ENCODE measurements around the gene HSPA1L.

HSPA1L gene

DNA sequence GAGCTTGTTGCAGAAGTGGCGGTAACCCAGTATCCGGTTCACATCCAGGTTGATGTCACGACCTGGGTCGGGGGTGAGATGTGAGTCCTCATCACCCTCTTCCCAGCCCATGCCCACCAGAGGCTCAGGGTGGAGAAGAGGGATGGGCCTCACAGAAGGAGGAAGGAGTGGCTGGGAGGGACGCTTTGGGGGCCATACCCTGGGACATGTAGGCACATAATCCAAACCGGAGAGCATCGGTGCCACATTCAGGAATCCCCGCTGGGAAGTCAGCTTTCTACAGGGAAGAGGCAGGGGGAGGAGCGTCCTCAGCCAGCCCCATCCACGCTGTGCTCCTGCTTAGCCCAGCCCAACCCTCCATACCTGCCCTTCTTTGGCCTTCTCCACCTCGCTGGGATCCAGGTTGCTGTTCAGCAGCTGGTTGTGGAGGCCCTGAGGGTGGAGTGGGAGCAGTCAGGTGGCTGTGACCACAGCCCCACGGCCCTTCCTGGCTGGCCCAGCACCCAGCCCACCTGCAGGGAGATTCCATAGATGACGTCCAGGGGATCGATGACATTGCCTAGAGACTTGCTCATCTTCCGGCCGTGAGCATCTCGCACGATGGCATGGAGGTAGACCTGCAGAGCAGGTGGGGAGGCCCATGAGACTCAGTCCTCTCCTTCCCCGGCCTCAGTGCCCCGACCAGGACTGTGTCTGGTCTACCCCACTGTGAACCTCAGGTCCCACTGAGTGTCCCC lies 34.4 kb downstream of the HSPA1L start:
- DNase-seq: no peak

- DNase-seq: no peak
Observed at GRCh38 chr6:31779908-31780307, 35.2 kb downstream of the HSPA1L start.

- DNase-seq: no peak
Observed at GRCh38 chr6:31778999-31779885, 35.8 kb downstream of the HSPA1L start.

DNA sequence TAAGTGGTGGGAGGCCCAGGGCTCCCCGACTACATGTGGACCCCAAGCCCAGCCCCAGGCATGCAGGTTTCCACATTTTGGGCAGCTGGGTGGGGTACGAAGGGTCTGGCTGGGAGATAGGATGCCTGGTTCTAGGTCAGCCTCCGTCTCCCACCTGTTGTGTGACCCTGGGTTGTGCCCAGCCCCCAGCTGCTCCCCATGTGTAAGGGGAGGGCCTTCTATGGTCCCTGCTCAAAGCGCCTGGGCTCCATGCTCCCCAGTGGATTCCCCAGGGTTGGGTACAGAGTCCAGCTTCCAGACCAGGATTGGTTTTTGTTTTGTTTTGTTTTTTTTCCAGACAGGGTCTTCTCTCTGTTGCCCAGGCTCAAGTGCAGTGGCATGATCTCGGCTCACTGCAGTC lies 36.9 kb downstream of the HSPA1L start:
- no peak for DNase-seq

- DNase-seq: no peak
Observed at GRCh38 chr6:31777667-31778050, 37.4 kb downstream of the HSPA1L start.

- peak; percentile 90 for DNase-seq
Observed at GRCh38 chr6:31776989-31777666, 38.0 kb downstream of the HSPA1L start, which contains the start of gene VWA7. Gene VWA7 (minus strand): TSS chr6:31777328. CDS start chr6:31776779, 549 bp downstream.

- no peak for DNase-seq
Observed at GRCh38 chr6:31776485-31776988, 38.5 kb downstream of the HSPA1L start.

DNA sequence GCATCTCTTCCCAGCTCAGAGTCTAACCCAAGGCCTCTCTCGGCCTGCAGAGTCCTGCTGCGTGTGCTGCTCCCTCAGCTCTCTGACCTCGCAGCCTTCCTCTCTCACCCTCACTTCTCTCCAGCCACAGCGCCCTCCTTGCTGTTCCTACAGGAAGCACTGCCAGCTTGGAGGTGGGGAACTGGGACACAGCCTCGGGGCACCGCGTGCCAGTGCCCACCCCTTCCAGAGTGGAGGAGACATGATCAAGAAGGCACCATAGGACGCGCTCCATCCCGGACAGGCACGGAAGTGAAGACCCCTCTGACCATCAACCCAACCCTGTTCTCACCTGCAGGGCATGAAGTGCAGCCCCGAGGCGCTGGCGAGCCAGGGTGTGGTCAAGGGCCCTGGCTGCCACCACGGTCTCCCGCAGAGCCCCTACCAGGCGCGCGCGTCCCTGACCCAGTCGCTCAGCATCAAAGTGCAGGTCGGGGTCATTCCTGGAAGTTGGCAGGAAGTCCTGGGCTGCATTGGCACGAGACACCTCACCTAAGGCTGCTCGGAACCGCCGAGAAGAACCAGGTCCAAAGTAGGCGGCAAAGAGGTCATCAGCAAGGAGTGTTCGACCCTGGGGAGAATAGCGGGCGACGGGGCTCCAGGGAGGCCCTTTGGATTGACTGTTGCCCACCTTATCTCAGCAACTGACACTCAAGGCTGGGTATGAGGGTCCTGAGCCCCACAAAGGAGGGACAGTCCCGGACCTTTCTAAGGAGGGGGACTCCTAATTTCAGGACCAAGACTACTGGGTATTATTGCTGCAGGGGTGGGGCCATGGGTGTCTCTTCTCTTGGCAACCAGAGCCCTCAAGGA lies 39.2 kb downstream of the HSPA1L start:
- no peak for DNase-seq

- DNase-seq: no peak
Observed at GRCh38 chr6:31775184-31775583, 39.9 kb downstream of the HSPA1L start.

GRCh38 chr6:31771992-31772358 lies 43.1 kb downstream of the HSPA1L start:
- DNase-seq: no peak

GRCh38 chr6:31770860-31771259 lies 44.2 kb downstream of the HSPA1L start:
- no peak for DNase-seq

DNA sequence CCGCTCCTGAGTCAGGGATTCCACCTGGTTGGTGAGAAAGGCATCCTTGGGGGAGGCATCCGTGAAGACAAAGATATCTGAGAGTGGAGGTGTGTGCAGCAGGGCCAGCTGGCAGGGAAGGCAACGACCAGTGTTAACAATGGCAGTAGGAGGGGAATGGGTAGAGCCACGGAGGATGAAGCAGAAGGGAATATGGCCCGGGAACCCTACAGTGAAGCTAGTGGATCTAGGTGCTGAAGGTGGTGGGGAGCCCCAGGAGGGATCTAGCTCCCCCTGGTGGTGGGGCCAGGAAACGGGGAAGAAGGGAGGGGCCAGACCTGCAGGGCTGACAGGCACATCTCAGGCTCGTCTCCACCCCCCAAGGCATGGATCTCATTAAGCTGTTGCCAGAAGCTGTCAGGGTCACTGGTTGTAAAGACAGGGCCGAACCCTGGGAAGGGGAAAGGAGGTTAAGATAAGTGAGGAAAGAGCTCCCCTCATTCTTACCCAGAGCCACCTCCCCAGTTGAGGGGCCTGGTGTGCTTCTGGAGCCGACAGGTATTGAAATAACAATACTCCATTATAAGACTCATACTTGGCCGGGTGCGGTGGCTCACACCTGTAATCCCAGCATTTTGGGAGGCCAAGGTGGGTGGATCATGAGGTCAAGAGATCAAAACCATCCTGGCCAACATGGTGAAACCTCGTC lies 45.3 kb downstream of the HSPA1L start:
- DNase-seq: peak; percentile 81

DNA sequence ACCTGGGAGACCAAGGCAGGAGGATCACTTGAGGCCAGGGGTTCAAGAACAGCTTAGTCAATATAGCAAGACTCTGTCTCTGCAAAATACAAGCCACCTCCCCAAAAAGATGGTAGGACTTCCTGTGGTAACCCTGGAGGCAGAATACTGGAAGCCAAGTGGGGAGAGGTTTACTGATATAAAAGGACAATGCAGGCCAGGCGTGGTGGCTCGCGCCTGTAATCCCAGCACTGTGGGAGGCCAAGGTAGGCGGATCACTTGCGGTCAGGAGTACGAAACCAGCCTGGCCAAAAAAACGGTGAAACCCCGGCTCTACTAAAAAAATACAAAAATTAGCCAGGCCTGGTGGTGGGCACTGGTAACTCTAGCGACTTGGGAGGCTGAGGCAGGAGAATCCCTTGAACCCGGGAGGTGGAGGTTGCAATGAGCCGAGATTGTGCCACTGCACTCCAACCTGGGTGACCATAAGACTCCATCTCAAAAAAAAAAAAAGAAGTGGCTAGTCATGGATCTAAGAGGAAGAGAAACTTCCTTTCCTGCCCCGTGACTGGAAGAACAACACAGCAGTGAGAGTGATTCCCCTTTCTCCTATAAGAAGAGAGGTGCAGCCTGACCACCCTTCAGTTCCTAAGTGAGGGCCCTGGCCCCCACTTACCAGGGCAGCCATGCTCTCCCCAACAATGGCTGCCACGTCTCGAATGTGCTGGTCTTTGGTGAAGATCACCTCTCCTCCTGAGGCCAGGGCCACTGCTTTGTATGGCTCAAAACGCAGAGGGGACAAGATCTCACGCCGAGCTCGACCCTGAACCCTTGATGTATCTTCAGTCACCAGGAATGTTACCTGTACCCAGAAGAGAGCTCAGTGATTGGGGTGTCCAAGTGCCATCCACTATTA lies 46.5 kb downstream of the HSPA1L start:
- peak; percentile 88 for DNase-seq

- no peak for DNase-seq
Observed at GRCh38 chr6:31767096-31767645, 47.9 kb downstream of the HSPA1L start.

DNA sequence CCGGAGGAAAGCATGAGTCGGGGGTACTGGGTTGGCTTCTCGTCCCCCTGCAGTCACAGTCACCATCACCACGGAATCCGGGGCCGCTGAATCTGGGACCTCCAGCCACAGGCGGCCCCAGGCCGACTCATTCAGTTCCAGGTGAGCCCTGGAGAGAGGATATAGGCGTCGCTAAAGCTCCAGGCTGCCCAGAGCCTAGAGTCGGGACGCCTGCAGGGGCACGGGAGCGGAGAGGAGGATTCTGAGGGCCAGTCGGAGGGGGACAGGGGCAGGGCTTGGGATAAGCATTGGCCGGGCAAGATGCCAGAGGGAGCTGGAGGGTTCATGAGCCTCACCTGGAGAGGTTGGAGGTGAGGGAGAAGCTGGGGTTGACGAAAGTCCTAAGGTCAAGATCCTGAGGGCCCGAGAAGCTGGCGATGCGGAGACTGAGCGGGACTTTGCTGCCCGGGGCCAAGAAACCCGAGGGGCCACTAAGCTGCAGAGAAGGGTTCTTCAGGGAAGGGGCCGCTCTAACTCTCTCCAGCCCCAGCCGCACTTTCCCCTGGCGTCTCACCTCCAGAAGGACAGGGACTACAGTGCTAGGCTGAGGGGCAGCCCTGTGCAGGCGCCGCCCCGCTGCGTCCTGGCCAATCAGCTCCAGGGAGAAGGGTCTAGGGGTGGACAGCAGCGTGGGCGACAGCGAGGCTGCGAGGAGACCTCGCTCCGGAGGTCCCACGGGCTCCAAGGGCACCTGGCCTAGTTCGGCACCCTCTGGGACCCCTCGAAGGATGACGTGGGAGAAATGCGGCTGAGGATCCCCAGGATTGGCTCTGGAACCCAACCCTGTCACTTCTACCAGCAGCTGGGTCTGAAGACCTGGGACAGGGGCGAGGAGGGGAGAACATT lies 48.9 kb downstream of the HSPA1L start:
- DNase-seq: no peak

DNA sequence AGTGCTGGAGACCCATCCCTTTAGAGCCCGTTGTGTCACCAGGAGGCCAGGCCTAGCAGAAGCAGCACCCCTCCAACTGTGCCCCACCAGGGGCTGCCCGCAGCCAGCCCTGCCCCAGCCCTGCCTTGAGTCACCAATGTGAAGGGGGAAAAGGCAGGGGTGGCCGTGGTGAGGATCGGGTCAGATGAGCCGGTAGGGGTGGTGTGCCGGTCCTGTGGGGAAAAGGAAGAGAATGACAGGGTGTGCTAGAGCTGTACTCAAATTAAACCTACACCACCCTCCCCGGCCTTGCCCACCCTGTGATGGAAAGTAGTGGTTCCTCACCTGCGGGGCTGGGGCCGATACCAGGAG lies 49.5 kb downstream of the HSPA1L start:
- DNase-seq: no peak

DNA sequence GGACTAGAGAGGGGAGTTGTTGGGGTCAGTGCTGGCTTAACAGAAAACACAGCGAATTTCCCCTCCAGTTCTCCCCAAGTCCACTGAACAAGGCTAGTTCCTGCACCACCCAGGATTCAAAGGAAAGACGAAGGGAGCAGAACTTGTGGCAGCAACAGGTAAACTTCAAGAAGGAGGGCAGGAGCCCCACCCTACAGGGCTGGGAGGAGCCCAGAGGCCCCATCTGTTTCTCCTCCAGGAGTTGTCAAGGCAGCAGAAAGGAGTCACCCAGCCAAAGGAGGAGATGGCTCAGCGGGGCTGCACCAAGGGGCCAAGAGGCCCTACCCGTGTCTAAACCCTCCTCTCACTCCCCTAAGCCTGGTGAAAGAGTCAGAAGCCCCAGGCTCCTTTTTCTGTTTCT lies 50.9 kb downstream of the HSPA1L start:
- no peak for DNase-seq

GRCh38 chr6:31763619-31763940 lies 51.5 kb downstream of the HSPA1L start:
- no peak for DNase-seq

GRCh38 chr6:31762878-31763618 lies 52.0 kb downstream of the HSPA1L start:
- DNase-seq: no peak
